Nephron progenitor cell (in vitro differentiated cells): Measurements from ENCODE around the gene RECQL5.

Experiments used
- DNase-seq: peaks from one replicate; pipeline ENCODE4 v3.0.0; 2021
- H3K27ac Mint-ChIP-seq: 2 replicates; pipeline ENCODE4 v1.8.0; 2021; ENCODE audit warnings: mild to moderate bottlenecking, moderate library complexity, mixed read lengths
- H3K27me3 Mint-ChIP-seq: 2 replicates; pipeline ENCODE4 v1.8.0; 2021; ENCODE audit warnings: mild to moderate bottlenecking, low read depth, mixed read lengths; ENCODE audit not compliant: poor library complexity
- H3K36me3 Mint-ChIP-seq: 2 replicates; pipeline ENCODE4 v1.8.0; 2021; ENCODE audit warnings: low read depth, mixed read lengths
- H3K4me1 Mint-ChIP-seq: 2 replicates; pipeline ENCODE4 v1.8.0; 2021; ENCODE audit warnings: mixed read lengths
- H3K4me3 Mint-ChIP-seq: 2 replicates; pipeline ENCODE4 v1.8.0; 2021; ENCODE audit warnings: mild to moderate bottlenecking, moderate library complexity, mixed read lengths
- H3K9me3 Mint-ChIP-seq: 2 replicates; pipeline ENCODE4 v1.8.0; 2021; ENCODE audit warnings: mild to moderate bottlenecking, moderate library complexity, mixed read lengths
- CTCF ChIP-seq: fragments of 200-600 bp; sonication (generic); IDR thresholded peaks from 2 replicates; pipeline ENCODE4 v1.5.0; 2021; ENCODE audit warnings: antibody characterized with exemption

Gene RECQL5

DNA sequence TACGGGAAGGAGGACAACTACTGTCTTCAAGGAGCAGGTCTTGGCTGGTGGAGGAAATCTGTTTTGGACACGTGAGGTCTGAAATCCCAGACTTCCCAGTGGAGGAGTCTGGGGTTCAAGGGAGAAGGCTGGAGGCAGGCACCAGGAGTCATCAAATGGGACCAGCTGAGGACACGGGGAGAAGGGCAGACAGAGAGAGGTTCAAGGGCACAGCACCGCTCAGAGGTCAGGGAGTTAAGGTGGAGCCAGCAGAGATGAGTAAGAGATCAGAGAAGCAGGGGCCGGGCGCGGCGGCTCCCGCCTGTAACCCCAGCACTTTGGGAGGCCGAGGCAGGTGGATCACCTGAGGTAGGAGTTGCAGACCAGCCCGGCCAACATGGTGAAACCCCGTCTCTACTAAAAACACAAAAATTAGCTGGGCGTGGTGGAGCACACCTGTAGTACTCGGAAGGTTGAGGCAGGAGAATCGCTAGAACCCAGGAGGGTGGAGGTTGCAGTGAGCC lies 44.1 kb downstream of the RECQL5 start:
- Mint-ChIP-seq H3K4me1 (peaks cover 13% of the 10 kb centered on the region), H3K9me3 (no peaks in the 10 kb centered on the region), H3K27ac (no peak overlapping the region), H3K36me3 (no peaks in the 10 kb centered on the region), H3K4me3 (no peak overlapping the region), H3K27me3 (peaks cover 3% of the 10 kb centered on the region)
- TF ChIP-seq CTCF = no peak
- no peak for DNase-seq

- Mint-ChIP-seq H3K4me3 (peak overlapping the region; percentile 52), H3K27me3 (peaks cover 3% of the 10 kb centered on the region), H3K36me3 (no peaks in the 10 kb centered on the region), H3K27ac (peak overlapping the region; percentile 62), H3K9me3 (no peaks in the 10 kb centered on the region), H3K4me1 (peaks cover 13% of the 10 kb centered on the region)
- TF ChIP-seq CTCF = no peak
- no peak for DNase-seq
These were observed 44.9 kb downstream of the RECQL5 start for GRCh38 chr17:75622076-75622475.

- Mint-ChIP-seq H3K27me3 (peaks cover 3% of the 10 kb centered on the region), H3K9me3 (no peaks in the 10 kb centered on the region), H3K36me3 (no peaks in the 10 kb centered on the region), H3K4me1 (peaks cover 13% of the 10 kb centered on the region), H3K27ac (no peak overlapping the region), H3K4me3 (no peak overlapping the region)
- DNase-seq = no peak
- no peak for TF ChIP-seq CTCF
These were observed 45.5 kb downstream of the RECQL5 start for GRCh38 chr17:75621489-75621888.

GRCh38 chr17:75619506-75620431 lies 47.2 kb downstream of the RECQL5 start:
- H3K4me1 Mint-ChIP-seq = peaks cover 13% of the 10 kb centered on the region
- H3K27ac Mint-ChIP-seq = no peak overlapping the region
- DNase-seq = peak; percentile 82
- no peaks in the 10 kb centered on the region for H3K36me3 Mint-ChIP-seq
- H3K9me3 Mint-ChIP-seq = no peaks in the 10 kb centered on the region
- peaks cover 3% of the 10 kb centered on the region for H3K27me3 Mint-ChIP-seq
- no peak overlapping the region for H3K4me3 Mint-ChIP-seq
- TF ChIP-seq CTCF = peak; percentile 67

GRCh38 chr17:75617675-75618074 lies 49.3 kb downstream of the RECQL5 start:
- Mint-ChIP-seq H3K27me3 (peaks cover 3% of the 10 kb centered on the region), H3K9me3 (no peaks in the 10 kb centered on the region), H3K36me3 (no peaks in the 10 kb centered on the region), H3K27ac (no peak overlapping the region), H3K4me1 (peaks cover 10% of the 10 kb centered on the region), H3K4me3 (no peak overlapping the region)
- TF ChIP-seq CTCF = no peak
- no peak for DNase-seq
